ENCODE data around the gene NDUFA3.

NDUFA3 gene

GRCh38 chr19:54155694-54156093, 53.0 kb downstream of the NDUFA3 start:
- TF ChIP-seq, protein P1, sequence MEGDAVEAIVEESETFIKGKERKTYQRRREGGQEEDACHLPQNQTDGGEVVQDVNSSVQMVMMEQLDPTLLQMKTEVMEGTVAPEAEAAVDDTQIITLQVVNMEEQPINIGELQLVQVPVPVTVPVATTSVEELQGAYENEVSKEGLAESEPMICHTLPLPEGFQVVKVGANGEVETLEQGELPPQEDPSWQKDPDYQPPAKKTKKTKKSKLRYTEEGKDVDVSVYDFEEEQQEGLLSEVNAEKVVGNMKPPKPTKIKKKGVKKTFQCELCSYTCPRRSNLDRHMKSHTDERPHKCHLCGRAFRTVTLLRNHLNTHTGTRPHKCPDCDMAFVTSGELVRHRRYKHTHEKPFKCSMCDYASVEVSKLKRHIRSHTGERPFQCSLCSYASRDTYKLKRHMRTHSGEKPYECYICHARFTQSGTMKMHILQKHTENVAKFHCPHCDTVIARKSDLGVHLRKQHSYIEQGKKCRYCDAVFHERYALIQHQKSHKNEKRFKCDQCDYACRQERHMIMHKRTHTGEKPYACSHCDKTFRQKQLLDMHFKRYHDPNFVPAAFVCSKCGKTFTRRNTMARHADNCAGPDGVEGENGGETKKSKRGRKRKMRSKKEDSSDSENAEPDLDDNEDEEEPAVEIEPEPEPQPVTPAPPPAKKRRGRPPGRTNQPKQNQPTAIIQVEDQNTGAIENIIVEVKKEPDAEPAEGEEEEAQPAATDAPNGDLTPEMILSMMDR (IDR thresholded peaks at IDR 0.05; ENCODE audit: low read depth, low read length, missing control alignments) = no peak
- H3K4me3 ChIP-seq (ENCODE audit: low read depth, low read length) = no peak overlapping the region
- no peak for DNase-seq (ENCODE audit: low read depth)

DNA sequence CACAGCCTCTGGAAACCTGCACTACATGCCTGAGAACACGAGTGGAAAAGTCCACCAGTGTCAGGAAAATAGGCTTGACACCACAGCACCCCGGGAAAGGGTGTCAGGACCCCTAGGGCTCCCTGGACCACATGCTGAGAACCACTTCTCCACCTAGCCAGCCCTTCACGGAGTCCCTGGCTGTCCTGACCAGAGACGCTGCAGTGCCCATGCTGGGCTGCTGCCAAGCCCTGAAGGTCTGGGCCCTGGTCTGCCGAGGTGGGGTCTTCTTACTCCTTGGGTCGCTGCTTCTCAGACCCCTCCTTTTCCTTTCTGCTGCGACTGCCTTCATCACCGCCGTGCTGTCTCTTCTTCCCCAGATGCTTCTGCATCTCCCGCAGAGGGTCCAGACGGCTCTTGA, 53.8 kb downstream of the NDUFA3 start:
- no peak overlapping the region for H3K4me3 ChIP-seq (ENCODE audit: low read depth, low read length)
- no peak for DNase-seq (ENCODE audit: low read depth)
- TF ChIP-seq, protein P1 (IDR thresholded peaks at IDR 0.05; ENCODE audit: low read depth, low read length, missing control alignments) = no peak

GRCh38 chr19:54156953-54157352, 54.3 kb downstream of the NDUFA3 start:
- DNase-seq (ENCODE audit: low read depth) = no peak
- no peak overlapping the region for H3K4me3 ChIP-seq (ENCODE audit: low read depth, low read length)
- TF ChIP-seq, protein P1 (IDR thresholded peaks at IDR 0.05; ENCODE audit: low read depth, low read length, missing control alignments) = no peak

Measured in GM12864 (cell line).